GM12801 (cell line): ENCODE data around the gene GNB1.

Experiments used
- TF ChIP-seq, protein P1 (sequence below): IDR thresholded peaks from one replicate; pipeline ENCODE4 v1.5.1; 2011; ENCODE audit warnings: control low read depth; ENCODE audit not compliant: insufficient read length; ENCODE audit errors: extremely low read depth

Gene GNB1

DNA sequence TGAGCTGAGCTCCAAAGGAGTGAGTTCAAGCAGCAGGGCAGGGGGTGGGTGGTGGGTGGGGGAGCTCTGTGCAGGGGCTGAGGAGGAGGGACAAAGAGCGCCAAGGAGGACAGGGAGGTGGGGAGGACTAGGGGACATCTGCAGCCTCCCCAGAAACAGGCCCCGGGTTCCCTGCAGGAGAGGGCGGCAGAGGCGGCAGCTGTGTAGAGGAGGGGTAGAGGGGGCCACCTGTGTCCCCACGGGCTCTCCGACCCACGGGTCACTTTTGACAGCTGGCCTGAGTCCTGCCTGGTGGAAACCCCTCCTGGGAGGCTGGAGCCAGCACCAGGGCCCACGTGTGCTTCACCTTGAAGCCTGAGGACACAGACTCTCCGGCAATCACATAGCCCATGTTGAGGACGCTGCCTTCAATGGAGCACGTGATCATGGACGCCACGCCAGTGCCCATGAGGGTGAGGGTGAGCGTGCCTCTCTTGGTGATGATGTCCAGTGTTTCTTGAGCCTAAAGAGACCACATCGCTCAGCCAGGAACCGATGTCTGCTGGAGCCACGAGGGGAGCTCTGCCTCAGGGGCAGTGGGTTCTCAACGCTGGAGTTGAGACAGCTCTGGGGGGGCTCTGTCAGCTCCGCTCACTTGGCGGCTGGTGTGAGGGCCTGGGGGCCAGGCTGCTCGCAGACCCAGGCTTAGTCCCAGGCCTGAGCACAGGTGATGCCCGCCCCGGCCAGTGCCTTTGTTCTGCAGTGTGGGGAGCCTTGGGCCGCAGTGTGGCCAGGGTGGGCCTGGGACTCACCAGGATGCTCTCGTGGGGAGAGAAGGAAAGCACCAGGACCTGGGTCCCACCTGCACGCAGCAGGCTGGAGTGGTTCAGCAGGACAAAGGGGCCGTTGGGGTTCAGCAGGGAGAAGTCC is 34.8 kb upstream of the GNB1 start:
- TF ChIP-seq, protein P1, sequence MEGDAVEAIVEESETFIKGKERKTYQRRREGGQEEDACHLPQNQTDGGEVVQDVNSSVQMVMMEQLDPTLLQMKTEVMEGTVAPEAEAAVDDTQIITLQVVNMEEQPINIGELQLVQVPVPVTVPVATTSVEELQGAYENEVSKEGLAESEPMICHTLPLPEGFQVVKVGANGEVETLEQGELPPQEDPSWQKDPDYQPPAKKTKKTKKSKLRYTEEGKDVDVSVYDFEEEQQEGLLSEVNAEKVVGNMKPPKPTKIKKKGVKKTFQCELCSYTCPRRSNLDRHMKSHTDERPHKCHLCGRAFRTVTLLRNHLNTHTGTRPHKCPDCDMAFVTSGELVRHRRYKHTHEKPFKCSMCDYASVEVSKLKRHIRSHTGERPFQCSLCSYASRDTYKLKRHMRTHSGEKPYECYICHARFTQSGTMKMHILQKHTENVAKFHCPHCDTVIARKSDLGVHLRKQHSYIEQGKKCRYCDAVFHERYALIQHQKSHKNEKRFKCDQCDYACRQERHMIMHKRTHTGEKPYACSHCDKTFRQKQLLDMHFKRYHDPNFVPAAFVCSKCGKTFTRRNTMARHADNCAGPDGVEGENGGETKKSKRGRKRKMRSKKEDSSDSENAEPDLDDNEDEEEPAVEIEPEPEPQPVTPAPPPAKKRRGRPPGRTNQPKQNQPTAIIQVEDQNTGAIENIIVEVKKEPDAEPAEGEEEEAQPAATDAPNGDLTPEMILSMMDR = no peak

DNA sequence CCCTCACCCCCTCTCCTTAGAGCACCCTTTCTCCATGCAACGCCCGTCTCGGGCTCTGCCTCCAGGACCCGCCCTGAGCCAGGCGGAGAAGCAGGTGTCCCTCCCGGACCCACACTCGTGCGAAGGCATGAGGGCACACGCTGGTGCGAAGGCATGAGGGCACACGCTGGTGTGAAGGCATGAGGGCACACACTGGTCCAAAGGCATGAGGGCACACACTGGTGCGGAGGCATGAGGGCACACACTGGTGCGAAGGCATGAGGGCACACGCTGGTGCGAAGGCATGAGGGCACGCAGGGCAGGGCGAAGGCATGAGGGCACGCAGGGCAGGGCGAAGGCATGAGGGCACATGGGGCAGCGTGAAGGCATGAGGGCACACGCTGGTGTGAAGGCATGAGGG is 34.0 kb upstream of the GNB1 start:
- TF ChIP-seq, protein P1 = no peak

DNA sequence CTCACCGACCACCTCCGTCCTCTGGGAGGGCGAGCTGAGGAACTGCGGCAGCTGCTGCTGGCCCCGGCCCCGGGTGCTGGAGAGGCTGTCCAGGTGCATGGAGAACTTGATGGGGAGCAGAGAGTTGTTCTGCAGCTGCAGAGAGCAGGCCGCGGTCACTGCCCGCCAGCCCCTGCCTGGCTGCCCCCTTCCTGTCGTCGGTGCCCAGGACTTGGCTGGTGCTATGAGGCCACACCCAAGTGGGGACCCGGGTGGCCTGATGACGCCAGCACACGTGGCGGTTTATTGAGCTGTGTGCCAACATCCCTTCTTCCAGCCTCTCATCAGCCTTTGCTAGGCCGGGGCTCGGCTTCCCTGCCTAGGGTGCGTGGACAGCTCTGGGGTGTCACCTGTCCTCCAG is 33.5 kb upstream of the GNB1 start:
- TF ChIP-seq, protein P1 = no peak

DNA sequence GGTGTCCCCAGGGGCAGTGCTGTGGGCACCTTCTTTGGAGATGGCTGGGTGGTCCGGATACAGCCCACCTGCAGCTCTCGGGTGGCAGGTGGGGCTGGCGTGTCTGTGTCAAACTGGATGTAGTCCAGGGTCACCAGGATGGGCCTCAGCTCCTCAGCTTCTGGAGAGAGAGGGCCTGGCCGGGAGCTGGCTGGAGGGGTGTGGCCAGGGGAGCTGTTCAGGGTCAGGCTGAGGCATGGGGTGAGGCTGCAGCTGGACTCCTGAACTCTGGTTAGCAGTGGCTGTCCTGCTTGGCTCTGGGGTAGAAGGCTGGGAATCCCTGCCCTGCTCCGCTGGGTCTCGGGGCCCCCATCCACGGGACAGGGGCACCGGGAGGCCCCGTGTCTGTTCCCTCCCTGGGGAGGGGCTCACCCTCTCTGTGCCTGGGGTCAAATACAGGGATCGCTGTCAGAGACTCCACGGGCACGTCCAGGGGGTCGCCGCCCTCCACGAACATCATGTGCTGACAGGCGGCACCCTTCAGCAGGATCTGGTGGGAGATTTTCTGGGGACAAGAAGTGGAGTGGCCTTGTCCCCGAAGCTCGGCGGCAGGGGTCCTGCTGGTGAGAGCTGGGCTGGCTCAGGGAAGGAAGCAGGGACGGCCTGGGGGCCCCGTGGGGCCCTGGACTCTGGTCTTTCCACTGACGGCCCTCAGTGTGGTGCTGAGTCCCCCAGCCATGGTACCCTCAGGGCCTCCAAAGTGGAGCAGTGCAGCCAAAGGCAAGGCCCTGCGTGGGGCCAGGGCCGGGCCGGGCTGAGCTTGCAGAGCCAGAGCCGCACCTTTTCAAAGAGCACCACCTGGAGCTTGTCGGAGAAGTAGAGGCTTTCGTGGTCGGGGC is 32.3 kb upstream of the GNB1 start:
- TF ChIP-seq, protein P1 = no peak

DNA sequence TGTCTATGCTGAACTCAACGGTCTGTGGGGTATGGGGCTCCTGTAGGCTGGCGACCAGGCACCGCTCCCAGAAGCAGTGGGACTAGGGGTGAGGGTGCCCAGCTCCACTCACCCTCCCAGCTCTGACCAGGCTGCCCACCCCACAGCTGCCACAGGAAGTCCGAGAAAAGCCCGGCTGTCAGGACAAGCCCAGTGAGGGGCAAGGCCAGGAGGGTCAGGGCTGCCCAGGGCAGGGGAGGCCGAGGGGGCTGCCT is 31.7 kb upstream of the GNB1 start:
- TF ChIP-seq, protein P1 = no peak

DNA sequence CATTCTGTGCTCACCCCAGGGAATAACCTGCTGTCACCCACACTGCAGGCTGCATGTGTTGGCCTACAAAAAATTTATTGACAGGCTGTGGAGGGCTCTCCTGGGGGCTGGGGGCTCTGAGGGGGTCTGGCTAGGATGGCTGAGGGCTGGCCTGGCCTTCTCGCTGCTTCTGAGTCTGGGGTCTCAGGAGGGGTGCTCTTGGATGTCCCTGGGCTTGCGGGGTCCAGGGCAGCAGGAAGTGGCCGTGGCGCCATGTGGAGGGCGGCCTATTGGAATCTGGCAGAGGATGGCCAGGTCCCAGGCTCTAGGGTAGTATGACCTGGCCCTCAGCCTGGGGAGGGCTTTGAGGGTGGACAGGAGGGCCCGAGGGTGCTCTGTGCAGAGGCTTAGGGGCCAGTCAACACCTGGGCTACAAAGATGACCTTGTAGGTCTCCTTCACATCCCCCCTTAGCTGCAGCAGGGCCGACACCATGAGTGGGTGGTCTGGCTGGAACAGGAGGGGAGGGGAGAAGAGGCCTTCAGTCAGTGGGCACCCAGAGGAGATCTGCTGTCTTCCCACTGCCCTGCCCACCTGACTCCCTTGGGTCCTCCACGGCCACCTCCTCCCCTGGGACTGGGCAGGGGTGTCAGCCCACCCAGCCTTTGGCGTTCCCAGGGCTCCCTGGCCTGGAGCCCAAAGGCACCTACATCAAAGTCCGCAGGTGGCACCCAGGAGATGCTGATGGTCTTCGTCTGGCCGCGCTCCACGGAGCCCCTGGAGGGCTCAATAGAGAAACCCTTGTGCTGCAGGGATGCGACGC is 31.2 kb upstream of the GNB1 start:
- TF ChIP-seq, protein P1 = no peak

DNA sequence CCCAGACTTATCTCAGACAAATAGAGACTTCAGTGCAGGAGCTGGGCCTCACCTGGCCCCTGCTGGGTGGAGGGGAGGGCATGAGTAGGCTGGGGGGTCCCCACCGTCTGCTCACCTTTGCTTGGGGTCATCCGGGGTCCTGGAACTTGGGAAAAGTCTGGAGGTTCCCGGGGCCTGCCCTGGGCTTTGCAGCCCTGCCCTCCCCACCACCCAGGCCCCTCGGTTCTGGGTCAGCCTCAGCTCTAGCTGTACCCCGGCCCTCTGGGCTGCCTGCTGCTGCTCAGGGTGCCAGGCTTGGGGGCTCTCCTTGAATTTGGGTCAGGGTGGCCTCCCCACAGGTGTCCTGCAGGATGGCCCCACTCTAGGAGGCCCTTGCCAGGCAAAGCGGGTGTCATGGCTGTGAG is 30.6 kb upstream of the GNB1 start:
- TF ChIP-seq, protein P1 = no peak
